Activated CD8-positive, alpha-beta T cell treated with anti-CD3 and anti-CD28 coated beads for 36 hours (primary cell): Measurements from ENCODE around the gene ZIC5. TPM values are rescaled to one million over a fixed set of nuclear protein-coding genes. Genes with fewer than 3 reads are reported as not detected.

ENCODE experiments used
- ATAC-seq: fragments of 200-7000 bp; cut with Tn5 transposase; one replicate; pipeline ENCODE4 v1.10.0; 2021; ENCODE audit warnings: mild to moderate bottlenecking, moderate library complexity
- CTCF ChIA-PET: fragments of 350-600 bp; sonication (Branson Sonifier 250); formaldehyde crosslinking; loops from one replicate; lab custom pipeline; 2021; ENCODE audit warnings: antibody characterized with exemption; lab: Charles Lee
- POLR2A ChIA-PET: fragments of 350-600 bp; sonication (Branson Sonifier 250); formaldehyde crosslinking; loops from one replicate; lab custom pipeline; 2021; ENCODE audit warnings: antibody characterized with exemption; lab: Charles Lee
- DNase-seq: peaks from one replicate; pipeline ENCODE4 v3.0.0-alpha.2; 2020
- H3K27ac Mint-ChIP-seq: one replicate; pipeline ENCODE4 v1.8.0; 2021; ENCODE audit warnings: mild to moderate bottlenecking, mixed read lengths
- H3K27me3 Mint-ChIP-seq: one replicate; pipeline ENCODE4 v1.8.0; 2021; ENCODE audit warnings: mixed read lengths
- H3K36me3 Mint-ChIP-seq: one replicate; pipeline ENCODE4 v1.8.0; 2021; ENCODE audit warnings: low read depth, mixed read lengths
- H3K4me1 Mint-ChIP-seq: one replicate; pipeline ENCODE4 v1.8.0; 2021; ENCODE audit warnings: low read depth, mixed read lengths
- H3K4me3 Mint-ChIP-seq: one replicate; pipeline ENCODE4 v1.8.0; 2021; ENCODE audit warnings: mild to moderate bottlenecking, moderate library complexity, mixed read lengths
- H3K9me3 Mint-ChIP-seq: one replicate; pipeline ENCODE4 v1.8.0; 2021; ENCODE audit warnings: mixed read lengths
- intact Hi-C: fragments of 100-400 bp; cut with micrococcal nuclease; formaldehyde crosslinking; loops from one replicate; pipeline ENCODE4 v1.10.0; 2022
- total RNA-seq, 2 experiments: library from RNA; stranded (reverse); gene quantifications; one replicate each; pipeline ENCODE4 v1.2.3, GENCODE V29; 2021
- TF ChIP-seq, protein P1 (sequence below): fragments of 200-600 bp; IDR thresholded peaks from one replicate; pipeline ENCODE4 v1.8.0; 2022; ENCODE audit warnings: antibody characterized with exemption, mild to moderate bottlenecking

ZIC5 gene
- total RNA-seq, 2 experiments from 2014 or later: not detected

DNA sequence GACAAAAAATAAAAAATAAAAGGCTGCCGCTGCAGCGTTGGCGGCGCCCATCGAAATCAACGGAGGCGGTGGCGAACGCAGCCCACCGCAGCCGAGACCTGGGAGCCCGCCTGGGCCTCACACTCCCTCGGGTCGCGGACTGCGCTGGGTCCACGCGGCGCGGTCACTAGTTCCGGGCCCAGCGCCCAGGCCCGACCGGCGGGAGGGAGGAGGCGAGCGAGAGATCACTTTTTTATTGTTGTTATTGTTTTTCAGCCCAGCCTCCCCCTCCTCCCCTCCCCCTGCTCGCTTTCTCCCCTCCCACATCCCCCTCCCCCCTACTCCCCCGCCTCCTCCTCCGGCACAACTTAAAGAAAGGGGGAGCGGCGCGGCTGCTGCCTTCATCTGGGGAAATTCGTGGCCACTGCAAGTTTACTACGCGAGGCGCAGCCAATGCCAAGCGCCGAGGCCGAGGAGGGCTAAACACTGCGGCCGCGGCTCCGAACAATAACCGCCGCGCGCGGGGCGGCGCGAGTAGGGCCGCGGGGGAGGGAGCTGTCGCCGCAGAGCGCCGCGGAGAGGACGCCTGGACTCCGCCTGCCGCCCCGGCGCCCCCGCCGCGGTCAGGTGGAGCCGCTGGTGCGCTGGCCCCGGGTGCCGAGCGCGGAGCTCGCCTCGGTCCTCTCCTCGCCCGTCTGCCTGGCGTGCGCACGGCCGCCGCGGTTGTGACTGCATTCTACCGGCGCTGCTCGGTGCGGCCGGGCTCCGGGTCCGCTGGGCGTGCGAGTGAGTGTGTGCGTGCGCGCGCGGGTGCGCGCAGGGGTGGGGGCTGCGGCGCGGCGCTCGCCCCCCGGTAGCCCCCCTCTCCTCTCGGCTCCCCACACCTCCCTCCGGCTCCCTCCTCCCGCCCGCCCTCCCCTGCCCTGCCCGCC, 9.5 kb upstream of the ZIC5 start:
- POLR2A ChIA-PET: interaction anchor here (0.8 kb wide), 1 partner anchor 93 kb away, joined by 3 read pairs; no protein-coding TSS in a partner anchor
- no peak overlapping the region for H3K27ac Mint-ChIP-seq

DNA sequence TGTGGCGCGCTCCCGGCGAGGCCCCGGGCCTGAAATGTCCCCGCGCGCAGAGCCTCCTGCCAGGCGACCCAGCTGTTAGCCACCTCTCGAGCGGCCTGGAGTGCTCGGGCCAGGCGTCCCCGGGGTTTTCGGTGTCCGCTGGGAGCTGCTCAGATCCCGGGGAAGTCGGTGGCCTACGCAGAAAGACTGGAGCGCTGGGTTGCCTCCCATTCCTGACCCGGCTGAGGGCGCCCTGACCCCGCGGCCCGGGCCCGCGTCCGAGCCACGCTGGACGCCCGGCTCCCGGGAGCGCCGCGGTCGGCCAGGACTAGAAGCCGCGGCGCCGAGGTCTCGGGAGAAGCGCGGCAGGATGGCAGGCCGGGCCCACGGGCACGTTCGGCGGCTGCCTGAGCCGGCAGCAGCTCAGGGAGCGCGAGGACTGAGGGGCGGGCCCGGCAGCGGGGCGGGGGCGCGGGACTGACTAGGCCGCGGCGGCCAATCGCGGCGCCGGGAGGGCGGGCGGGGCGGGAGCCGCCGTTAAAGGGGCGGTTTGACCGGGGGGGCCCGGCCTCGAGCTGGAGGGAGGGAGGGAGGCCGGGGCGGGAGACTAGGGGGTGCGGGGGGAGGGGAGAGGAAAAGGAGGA, 8.7 kb upstream of the ZIC5 start:
- TF ChIP-seq, protein P1, sequence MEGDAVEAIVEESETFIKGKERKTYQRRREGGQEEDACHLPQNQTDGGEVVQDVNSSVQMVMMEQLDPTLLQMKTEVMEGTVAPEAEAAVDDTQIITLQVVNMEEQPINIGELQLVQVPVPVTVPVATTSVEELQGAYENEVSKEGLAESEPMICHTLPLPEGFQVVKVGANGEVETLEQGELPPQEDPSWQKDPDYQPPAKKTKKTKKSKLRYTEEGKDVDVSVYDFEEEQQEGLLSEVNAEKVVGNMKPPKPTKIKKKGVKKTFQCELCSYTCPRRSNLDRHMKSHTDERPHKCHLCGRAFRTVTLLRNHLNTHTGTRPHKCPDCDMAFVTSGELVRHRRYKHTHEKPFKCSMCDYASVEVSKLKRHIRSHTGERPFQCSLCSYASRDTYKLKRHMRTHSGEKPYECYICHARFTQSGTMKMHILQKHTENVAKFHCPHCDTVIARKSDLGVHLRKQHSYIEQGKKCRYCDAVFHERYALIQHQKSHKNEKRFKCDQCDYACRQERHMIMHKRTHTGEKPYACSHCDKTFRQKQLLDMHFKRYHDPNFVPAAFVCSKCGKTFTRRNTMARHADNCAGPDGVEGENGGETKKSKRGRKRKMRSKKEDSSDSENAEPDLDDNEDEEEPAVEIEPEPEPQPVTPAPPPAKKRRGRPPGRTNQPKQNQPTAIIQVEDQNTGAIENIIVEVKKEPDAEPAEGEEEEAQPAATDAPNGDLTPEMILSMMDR: no peak
- POLR2A ChIA-PET: interaction anchor here (0.7 kb wide), 1 partner anchor 26 kb away, joined by 3 read pairs; no protein-coding TSS in a partner anchor
- H3K4me3 Mint-ChIP-seq: peak overlapping the region; percentile 38
- no peak overlapping the region for H3K27ac Mint-ChIP-seq
- H3K36me3 Mint-ChIP-seq: peaks cover 6% of the 10 kb centered on the region
- CTCF ChIA-PET: interaction anchor here (1.3 kb wide), 1 partner anchor 22 kb away, joined by 4 read pairs; no protein-coding TSS in a partner anchor
- H3K27me3 Mint-ChIP-seq: peaks cover 66% of the 10 kb centered on the region
- peak; percentile 73 for DNase-seq
- H3K4me1 Mint-ChIP-seq: peaks cover 25% of the 10 kb centered on the region
- ATAC-seq: peak; percentile 84
- peaks cover 9% of the 10 kb centered on the region for H3K9me3 Mint-ChIP-seq
- intact Hi-C loops: no loop called here

More for the DNA sequence above, 9.5 kb upstream of the ZIC5 start:
- no peak for DNase-seq
- Mint-ChIP-seq H3K4me1 (peaks cover 27% of the 10 kb centered on the region), H3K9me3 (peaks cover 9% of the 10 kb centered on the region), H3K36me3 (peaks cover 9% of the 10 kb centered on the region), H3K27me3 (peaks cover 64% of the 10 kb centered on the region), H3K4me3 (peak overlapping the region; percentile 38)
- CTCF ChIA-PET: interaction anchor here (0.7 to 1.5 kb wide), 4 partner anchors 11 to 324 kb away, joined by 3 to 4 read pairs (median 4); no protein-coding TSS in a partner anchor
- ATAC-seq: peak; percentile 25
- TF ChIP-seq, protein P1: no peak
- intact Hi-C loops: no loop called here

DNA sequence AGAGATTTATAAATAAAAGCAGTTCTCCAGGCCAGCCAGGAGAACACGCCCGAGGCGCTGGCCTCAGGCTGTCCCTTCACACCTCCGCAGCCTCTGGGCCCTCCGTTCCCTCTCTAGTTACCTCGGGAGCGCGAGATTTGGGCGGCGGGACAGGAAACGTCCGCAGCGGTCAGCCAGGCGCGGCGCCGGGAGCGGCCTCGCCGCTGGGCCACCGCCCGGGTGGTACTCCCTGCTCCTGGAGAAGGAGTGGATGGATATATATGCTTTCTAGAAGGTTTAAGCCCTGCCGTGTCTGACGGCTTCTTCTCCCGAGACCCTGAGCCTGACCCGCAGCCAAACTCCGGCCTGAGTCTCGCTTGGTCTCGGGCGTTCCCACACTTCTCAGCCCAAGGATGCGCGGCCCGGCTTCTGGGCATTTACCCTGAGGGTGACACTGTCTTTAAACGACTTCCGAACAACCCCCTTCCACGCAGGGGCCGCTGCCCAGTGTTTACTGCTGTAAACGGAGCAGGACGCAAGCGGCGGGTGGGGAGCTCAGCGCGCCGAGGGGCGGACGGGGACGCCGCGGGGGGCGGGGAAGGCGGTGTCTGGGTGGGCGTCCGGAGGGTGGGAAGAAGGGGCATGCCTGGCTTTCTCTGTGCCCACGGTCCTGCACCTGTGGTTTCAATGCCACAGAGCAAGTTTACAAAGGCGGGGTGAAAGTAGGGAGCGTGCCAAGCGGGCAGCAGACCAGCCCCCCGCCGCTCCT, 8.1 kb upstream of the ZIC5 start:
- H3K9me3 Mint-ChIP-seq: peaks cover 9% of the 10 kb centered on the region
- DNase-seq (no peak), ATAC-seq (no peak)
- H3K27me3 Mint-ChIP-seq: peaks cover 70% of the 10 kb centered on the region
- ChIA-PET POLR2A (interaction anchor here (0.7 kb wide), 1 partner anchor 25 kb away, joined by 3 read pairs; no protein-coding TSS in a partner anchor), CTCF (interaction anchor here (1.2 to 1.3 kb wide), 2 partner anchors 14 to 21 kb away, joined by 3 to 4 read pairs; no protein-coding TSS in a partner anchor)
- peaks cover 25% of the 10 kb centered on the region for H3K4me1 Mint-ChIP-seq
- intact Hi-C loops: loop anchor here (5.0 kb wide), 1 partner anchor 322 kb away; no protein-coding TSS in a partner anchor
- peaks cover 6% of the 10 kb centered on the region for H3K36me3 Mint-ChIP-seq
- no peak overlapping the region for H3K4me3 Mint-ChIP-seq
- TF ChIP-seq, protein P1: no peak
- H3K27ac Mint-ChIP-seq: no peak overlapping the region

DNA sequence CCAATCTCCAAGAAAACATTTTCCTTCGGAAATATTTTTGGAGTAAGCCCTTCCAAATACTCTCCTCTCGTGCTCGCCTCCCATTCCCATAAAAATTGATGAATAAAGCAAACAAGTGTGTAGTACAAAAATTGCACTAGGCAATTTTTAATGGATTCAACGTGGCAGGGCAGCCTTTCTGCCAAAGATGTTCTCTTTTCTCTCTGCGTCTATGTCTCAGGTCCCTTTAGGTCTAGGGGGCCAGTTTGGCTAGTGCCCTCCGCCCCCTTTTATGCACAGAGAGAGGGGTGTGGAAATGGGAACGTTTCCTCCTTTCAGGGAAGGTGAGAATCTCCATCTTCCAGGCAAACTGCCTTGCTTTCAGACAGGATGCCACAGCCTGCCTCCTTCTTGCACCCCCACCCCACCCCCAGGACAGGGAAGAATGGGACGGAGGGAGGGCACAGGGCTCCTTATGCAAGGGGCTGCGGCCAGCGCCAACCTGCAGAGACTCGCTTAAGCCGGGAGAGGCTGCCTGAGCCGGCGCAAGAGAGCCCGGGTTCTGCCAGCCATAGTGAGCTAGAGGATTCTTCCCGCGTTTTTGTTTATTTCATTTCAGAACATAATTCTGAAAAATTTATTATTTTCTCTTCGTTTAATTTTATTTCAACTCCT, 7.4 kb upstream of the ZIC5 start:
- ChIA-PET CTCF (interaction anchor here (1.1 to 1.2 kb wide), 2 partner anchors 8 to 14 kb away, joined by 3 read pairs; no protein-coding TSS in a partner anchor), POLR2A (no interaction called here)
- H3K27me3 Mint-ChIP-seq: peaks cover 69% of the 10 kb centered on the region
- TF ChIP-seq, protein P1: no peak
- H3K4me3 Mint-ChIP-seq: peak overlapping the region; percentile 27
- intact Hi-C loops: loop anchor here (5.0 kb wide), 1 partner anchor 322 kb away; no protein-coding TSS in a partner anchor
- peaks cover 12% of the 10 kb centered on the region for H3K9me3 Mint-ChIP-seq
- DNase-seq: no peak
- no peak overlapping the region for H3K27ac Mint-ChIP-seq
- ATAC-seq: no peak
- peaks cover 20% of the 10 kb centered on the region for H3K4me1 Mint-ChIP-seq
- H3K36me3 Mint-ChIP-seq: peaks cover 2% of the 10 kb centered on the region
